Measurements from ENCODE around the gene AFG3L2.

GRCh38 chr18:12293831-12294230 is 83.2 kb downstream of the AFG3L2 start:
- TF ChIP-seq CTCF (IDR thresholded peaks at IDR 0.05) (no peak), EP300 (IDR thresholded peaks at IDR 0.05) (no peak), POLR2A (IDR thresholded peaks at IDR 0.05) (no peak), POLR2AphosphoS5 (IDR thresholded peaks at IDR 0.05) (no peak)
